HCT116 (cell line): Measurements from ENCODE around the gene HDLBP.

Experiments
- CEBPB ChIP-seq: IDR thresholded peaks from 2 replicates; pipeline ENCODE4 v1.6.1; 2012; ENCODE audit warnings: low read depth
- EZH2 ChIP-seq: fragments of 200-600 bp; sonication (generic); IDR thresholded peaks from 2 replicates; pipeline ENCODE4 v1.6.1; 2017; ENCODE audit warnings: antibody characterized with exemption, mixed run types
- POLR2A ChIP-seq: IDR thresholded peaks from 2 replicates; pipeline ENCODE4 v1.7.0; 2011; ENCODE audit warnings: borderline replicate concordance; ENCODE audit not compliant: insufficient read depth, insufficient read length; ENCODE audit errors: extremely low read depth
- POLR2AphosphoS5 ChIP-seq: IDR thresholded peaks from 2 replicates; pipeline ENCODE4 v1.6.1; 2011; ENCODE audit warnings: mild to moderate bottlenecking, low read depth, low read length, moderate library complexity
- SRF ChIP-seq: IDR thresholded peaks from 2 replicates; pipeline ENCODE4 v1.6.1; 2012; ENCODE audit warnings: low read depth
- TF ChIP-seq, protein P1 (sequence below), 3 experiments: fragments of 200-600 bp in 1 of 3; sonication (generic) in 1 of 3; IDR thresholded peaks in 2 of 3; conservative IDR thresholded peaks in 1 of 3; 2 replicates each; pipeline ENCODE4 v1.5.1; 2012 to 2017; ENCODE audit warnings: low read depth in 2 of 3, low read length in 2 of 3, antibody characterized with exemption in 1 of 3, borderline replicate concordance in 1 of 3, control low read depth in 1 of 3, mild to moderate bottlenecking in 1 of 3, mixed read lengths in 1 of 3, mixed run types in 1 of 3, moderate library complexity in 1 of 3; ENCODE audit not compliant: insufficient read depth in 1 of 3
- TF ChIP-seq, protein P2 (sequence below): IDR thresholded peaks from 2 replicates; pipeline ENCODE4 v1.6.1; 2012
- TF ChIP-seq, protein P3 (sequence below): IDR thresholded peaks from 2 replicates; pipeline ENCODE4 v1.6.1; 2012; ENCODE audit warnings: low read depth

DNA sequence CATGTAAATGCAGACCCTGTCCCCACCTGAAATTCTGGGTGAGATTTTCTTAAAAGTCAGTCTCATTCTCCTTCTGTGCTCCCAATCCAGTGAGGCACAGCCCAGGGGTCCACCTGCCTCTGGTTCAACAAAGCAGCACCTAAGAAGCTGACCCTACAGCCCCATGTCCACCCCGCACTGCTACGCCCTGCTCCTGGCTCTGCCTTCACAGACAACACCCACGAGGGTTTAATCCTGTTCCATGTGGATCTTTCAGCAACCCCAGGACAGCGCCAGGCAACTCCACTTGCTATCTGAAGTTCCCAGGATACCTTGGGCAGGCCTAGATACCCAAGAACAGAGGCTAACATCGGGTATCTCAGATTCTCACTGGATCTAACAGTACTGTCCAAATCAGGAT, 44.9 kb downstream of the HDLBP start:
- TF ChIP-seq, protein P1, sequence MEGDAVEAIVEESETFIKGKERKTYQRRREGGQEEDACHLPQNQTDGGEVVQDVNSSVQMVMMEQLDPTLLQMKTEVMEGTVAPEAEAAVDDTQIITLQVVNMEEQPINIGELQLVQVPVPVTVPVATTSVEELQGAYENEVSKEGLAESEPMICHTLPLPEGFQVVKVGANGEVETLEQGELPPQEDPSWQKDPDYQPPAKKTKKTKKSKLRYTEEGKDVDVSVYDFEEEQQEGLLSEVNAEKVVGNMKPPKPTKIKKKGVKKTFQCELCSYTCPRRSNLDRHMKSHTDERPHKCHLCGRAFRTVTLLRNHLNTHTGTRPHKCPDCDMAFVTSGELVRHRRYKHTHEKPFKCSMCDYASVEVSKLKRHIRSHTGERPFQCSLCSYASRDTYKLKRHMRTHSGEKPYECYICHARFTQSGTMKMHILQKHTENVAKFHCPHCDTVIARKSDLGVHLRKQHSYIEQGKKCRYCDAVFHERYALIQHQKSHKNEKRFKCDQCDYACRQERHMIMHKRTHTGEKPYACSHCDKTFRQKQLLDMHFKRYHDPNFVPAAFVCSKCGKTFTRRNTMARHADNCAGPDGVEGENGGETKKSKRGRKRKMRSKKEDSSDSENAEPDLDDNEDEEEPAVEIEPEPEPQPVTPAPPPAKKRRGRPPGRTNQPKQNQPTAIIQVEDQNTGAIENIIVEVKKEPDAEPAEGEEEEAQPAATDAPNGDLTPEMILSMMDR (IDR thresholded peaks at IDR 0.05 in 2 of 3, conservative IDR thresholded peaks at IDR 0.05 in 1 of 3; ENCODE audit: borderline replicate concordance in 1 of 3, insufficient read depth in 1 of 3, low read depth in 2 of 3, low read length in 2 of 3) = no peak
- TF ChIP-seq, protein P2, sequence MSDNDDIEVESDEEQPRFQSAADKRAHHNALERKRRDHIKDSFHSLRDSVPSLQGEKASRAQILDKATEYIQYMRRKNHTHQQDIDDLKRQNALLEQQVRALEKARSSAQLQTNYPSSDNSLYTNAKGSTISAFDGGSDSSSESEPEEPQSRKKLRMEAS = no peak
- TF ChIP-seq EZH2 (no peak), POLR2A (no peak), SRF (no peak), CEBPB (no peak), POLR2AphosphoS5 (no peak)
- TF ChIP-seq, protein P3, sequence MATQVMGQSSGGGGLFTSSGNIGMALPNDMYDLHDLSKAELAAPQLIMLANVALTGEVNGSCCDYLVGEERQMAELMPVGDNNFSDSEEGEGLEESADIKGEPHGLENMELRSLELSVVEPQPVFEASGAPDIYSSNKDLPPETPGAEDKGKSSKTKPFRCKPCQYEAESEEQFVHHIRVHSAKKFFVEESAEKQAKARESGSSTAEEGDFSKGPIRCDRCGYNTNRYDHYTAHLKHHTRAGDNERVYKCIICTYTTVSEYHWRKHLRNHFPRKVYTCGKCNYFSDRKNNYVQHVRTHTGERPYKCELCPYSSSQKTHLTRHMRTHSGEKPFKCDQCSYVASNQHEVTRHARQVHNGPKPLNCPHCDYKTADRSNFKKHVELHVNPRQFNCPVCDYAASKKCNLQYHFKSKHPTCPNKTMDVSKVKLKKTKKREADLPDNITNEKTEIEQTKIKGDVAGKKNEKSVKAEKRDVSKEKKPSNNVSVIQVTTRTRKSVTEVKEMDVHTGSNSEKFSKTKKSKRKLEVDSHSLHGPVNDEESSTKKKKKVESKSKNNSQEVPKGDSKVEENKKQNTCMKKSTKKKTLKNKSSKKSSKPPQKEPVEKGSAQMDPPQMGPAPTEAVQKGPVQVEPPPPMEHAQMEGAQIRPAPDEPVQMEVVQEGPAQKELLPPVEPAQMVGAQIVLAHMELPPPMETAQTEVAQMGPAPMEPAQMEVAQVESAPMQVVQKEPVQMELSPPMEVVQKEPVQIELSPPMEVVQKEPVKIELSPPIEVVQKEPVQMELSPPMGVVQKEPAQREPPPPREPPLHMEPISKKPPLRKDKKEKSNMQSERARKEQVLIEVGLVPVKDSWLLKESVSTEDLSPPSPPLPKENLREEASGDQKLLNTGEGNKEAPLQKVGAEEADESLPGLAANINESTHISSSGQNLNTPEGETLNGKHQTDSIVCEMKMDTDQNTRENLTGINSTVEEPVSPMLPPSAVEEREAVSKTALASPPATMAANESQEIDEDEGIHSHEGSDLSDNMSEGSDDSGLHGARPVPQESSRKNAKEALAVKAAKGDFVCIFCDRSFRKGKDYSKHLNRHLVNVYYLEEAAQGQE = no peak
